ENCODE results near the gene ALK.

The ALK gene

GRCh38 chr2:29218071-29218470, 703.3 kb downstream of the ALK start:
- no peak for DNase-seq (ENCODE audit: low read depth in 2 of 3, low spot score in 1 of 3)

GRCh38 chr2:29216609-29216909, 704.8 kb downstream of the ALK start:
- DNase-seq (ENCODE audit: low read depth in 2 of 3, low spot score in 1 of 3), result no peak

DNA sequence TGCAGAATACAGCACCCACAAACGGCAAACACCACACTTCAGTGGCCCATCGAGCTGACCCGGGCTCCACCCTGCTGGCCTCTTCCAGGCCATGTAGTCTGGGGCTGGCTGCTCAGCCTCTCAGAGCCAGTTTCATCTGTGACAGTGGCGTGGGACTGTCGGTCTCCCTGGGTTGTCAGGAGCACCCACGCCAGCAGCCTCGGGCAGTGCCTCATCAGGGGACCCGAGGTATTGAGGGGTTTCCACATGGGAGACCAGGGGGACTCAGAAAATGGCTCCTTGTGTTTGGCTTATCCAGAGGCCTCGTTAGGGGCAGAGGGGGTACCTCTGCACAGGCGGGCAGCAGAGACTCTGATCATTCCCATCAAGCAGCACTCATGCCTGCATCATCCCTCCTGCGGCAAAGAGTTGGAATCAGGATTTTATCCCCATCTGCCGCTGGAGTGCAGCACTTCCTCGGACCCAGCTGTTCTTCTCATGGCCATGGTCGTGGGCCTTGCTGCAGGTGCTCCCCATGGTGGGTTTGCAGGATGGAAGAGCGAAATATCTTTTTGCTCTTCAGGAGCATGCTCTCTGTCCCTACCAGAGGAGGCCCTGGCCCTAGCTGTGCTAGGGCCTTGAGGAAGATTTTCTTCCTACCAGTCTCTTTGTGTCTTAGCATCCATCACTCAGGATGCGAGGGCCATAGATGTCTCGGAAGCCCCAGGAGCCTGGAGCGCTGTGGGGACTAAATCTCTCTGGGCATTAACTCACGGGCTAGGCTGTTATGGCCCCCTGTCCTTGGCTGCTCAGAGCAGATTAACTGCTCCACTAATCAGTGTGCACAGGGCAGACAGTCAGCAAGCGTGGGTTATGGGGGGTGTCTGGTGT, 705.4 kb downstream of the ALK start:
- no peak for DNase-seq (ENCODE audit: low read depth in 2 of 3, low spot score in 1 of 3)

DNA sequence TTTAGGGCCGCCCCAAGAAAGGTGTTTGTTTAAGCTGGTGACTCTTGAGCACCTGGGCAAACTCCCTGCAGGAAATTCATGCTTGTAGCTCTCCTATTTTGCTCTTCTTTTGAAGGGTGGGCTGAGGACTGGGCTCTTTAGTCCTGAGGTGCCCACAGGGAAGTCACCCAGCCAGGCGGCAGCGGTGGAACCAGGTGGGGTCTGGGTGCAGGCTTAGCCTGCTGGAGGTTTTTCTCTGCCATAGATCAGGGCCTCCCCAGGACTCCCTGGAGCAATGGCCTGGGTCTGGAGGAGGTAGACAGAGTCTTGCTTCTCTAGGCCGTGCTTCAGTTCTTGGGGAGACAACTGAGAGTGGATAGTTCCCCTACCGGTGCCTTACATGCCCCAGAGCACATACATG, 706.3 kb downstream of the ALK start:
- DNase-seq (ENCODE audit: low read depth in 2 of 3, low spot score in 1 of 3), result no peak

GRCh38 chr2:29213888-29214291, 707.5 kb downstream of the ALK start:
- no peak for DNase-seq (ENCODE audit: low read depth in 2 of 3, low spot score in 1 of 3)

- DNase-seq (ENCODE audit: low read depth in 2 of 3, low spot score in 1 of 3), result no peak
Measured at GRCh38 chr2:29212009-29212408, 709.4 kb downstream of the ALK start.

- DNase-seq (ENCODE audit: low read depth in 2 of 3, low spot score in 1 of 3), result no peak
Measured at GRCh38 chr2:29209551-29209950, 711.8 kb downstream of the ALK start.

DNA sequence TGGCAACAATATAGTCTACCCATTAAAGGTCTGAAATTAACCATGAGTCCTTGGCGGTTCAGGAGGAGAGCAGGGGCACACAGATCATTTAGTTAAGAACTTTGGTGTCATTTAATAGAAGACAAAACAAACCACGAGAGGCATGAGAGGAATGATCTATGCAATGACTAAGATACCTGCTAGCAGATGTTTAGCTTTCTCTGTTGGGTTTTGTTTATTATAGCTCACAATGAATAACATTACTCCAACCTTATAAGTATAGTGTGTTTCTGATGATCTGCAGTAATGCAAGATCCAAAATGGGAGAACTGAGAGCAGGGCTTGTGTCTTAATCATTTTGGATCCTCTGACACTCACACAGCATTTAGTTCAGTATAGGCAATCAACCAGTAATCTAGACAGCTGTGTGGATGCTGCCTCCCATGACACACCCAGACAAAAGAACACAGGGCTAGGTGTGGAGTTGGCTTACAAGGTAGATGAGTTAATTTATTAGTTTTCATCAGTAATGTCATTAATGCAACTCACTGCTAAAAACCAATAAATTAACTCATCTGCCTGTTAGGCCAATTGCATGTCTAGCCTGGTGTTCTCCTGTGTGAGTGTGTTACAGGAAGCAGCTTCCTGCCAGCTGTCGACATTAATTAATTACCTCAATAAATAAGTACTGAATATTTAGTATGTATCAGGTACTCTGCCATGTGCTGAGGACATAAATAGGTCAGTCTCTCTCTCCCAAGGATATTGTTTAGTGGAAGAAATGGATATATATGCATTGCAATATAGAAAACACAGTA, 713.8 kb downstream of the ALK start:
- no peak for DNase-seq (ENCODE audit: low read depth in 2 of 3, low spot score in 1 of 3)

DNA sequence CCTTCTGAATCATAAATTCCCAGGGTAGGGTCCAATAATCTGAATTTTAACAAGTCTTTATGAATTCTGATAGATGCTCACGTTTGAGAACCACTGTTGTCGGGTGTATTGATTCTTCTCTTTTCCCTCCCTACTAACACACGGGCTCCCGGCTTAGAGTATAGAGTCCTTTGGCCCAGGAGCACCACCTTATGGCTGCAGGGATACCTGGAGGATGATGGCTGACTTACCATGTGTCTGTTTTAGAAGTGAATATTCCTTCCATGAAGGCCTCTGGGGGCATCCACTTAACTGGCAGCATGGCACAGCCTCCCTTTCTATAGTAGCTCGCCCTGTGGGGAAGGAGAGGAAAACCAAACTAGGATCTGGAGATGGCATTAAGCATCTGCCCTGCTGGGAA, 714.4 kb downstream of the ALK start:
- no peak for DNase-seq (ENCODE audit: low read depth in 2 of 3, low spot score in 1 of 3)

DNA sequence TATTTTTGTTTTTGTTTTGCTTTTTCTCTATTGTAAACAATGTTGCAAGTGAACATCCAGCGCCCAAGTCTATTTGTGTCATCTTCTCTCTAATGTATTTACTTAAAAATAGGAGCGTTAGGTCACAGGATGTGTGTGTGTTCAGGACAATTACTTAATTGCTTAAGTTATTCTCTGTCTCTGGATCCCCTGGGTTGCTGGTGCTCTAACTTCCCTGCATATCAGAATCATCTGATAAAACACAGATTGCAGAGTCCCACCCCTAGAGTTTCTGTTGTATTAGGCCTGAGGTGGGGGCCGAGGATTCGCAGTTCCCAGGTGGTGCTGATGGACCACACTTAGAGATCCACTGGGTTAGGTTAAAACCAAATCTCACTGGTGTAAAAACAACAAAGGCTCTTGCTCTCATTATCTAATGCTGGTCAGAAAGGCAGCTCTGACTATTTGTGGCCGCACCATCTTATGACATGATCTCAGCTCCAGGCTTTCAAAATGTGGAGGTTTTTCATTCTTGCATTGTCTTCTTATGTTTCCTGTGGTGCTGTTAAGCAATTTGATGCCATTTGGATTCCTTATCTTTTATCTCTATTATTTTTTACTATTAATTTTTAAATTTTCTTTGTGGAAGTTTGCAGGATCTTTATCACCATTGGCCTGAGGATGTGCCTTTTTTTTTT, 718.4 kb downstream of the ALK start:
- no peak for DNase-seq (ENCODE audit: low read depth in 2 of 3, low spot score in 1 of 3)

DNA sequence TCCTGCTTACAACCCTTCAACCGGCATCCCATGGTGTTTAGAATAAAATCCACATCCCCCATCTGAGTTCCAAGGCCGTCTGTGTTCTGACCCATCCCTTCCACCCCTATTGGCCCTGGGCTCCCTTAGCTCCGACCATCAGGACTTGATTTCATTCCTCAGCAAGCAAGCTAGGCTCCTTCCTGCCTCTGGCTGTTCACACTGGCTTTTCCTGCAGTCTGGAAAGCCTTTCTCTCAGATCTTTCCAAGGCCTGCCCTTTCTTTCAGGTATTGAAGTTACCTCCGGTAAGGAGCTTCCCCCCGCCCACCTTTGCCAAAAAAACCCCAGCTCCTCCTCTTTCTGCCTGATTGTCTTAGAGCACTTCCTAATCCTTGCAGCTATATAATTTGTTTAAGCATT, 719.4 kb downstream of the ALK start:
- no peak for DNase-seq (ENCODE audit: low read depth in 2 of 3, low spot score in 1 of 3)

- peak; percentile 47 to 82 (median 67) for DNase-seq (ENCODE audit: low read depth in 2 of 3, low spot score in 1 of 3)
Measured at GRCh38 chr2:29196792-29197788, 724.3 kb downstream of the ALK start.

- DNase-seq (ENCODE audit: low read depth in 2 of 3, low spot score in 1 of 3), result no peak
Measured at GRCh38 chr2:29195796-29196195, 725.6 kb downstream of the ALK start.

GRCh38 chr2:29193681-29194080, 727.7 kb downstream of the ALK start:
- no peak for DNase-seq (ENCODE audit: low read depth in 2 of 3, low spot score in 1 of 3)

GRCh38 chr2:29193111-29193510, 728.3 kb downstream of the ALK start:
- no peak for DNase-seq (ENCODE audit: low read depth in 2 of 3, low spot score in 1 of 3)

DNA sequence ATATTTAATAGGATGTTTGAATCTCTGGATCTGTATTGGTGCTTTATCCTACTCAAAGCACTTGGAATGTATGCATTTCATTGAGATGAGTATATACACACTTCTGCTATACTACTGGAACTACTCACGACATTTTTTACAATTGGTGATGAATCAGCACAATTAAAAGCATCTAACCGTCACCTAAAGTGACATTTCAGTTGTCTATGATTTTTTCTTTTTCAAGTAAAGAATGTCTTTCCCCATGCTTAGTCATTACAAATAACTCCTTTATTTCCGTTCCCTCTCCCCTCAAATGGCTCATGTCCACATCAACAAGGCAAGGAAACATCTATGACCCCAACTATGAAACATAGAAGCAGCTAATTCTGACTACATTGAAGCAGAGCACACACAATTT, 728.9 kb downstream of the ALK start:
- no peak for DNase-seq (ENCODE audit: low read depth in 2 of 3, low spot score in 1 of 3)

- DNase-seq (ENCODE audit: low read depth in 2 of 3, low spot score in 1 of 3), result no peak
Measured at GRCh38 chr2:29191817-29192216, 729.6 kb downstream of the ALK start.

GRCh38 chr2:29189052-29189451, 732.3 kb downstream of the ALK start:
- no peak for DNase-seq (ENCODE audit: low read depth in 2 of 3, low spot score in 1 of 3)

DNA sequence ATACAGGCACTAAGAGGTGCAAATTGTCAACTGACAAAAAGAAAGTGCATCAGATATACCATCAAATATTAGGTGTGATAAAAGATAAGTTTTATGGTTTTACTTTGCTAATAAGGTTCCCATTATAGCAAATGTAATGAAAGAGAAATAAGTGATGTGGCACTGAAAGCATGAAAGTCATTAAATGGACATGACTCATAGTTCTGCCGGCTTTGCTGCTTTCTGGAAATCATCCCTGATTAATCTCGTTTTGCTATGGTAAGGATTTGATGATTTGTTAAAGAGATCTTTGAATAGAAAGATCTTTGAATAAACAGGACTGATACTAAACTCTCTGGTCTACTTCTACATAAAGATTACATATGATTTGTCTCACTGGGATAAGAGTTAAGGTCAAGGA, 733.5 kb downstream of the ALK start:
- no peak for DNase-seq (ENCODE audit: low read depth in 2 of 3, low spot score in 1 of 3)

GRCh38 chr2:29186817-29187216, 734.6 kb downstream of the ALK start:
- no peak for DNase-seq (ENCODE audit: low read depth in 2 of 3, low spot score in 1 of 3)

DNA sequence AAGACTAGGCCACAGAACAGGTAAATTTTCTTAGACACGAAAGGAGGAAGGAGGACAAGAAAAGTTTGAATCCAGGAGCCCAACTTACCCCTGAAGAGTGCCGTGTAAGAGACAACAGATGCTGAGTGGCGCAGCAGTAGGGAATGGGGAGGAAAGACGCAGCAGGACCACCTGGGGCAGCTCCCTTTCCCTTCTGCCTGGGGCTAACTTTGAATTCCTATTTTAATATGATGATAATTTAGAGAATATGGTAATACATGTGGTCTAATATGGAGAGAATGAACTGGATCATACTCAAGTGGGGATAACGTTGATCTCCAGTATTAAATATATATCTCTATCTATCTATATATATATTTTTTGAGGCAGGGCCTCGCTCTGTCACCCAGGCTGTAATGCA, 736.9 kb downstream of the ALK start:
- no peak for DNase-seq (ENCODE audit: low read depth in 2 of 3, low spot score in 1 of 3)

Data from stimulated activated CD4-positive, alpha-beta T cell treated with anti-CD3 and anti-CD28 coated beads, Interleukin-12 subunit alpha, Interleukin-12 subunit beta, amount 100 ng/mL, for 48 hours (primary cell).